Neural crest cell (in vitro differentiated cells): Measurements from ENCODE around the gene DTX3. TPM values are rescaled to one million over a fixed set of nuclear protein-coding genes. Genes with fewer than 3 reads are reported as not detected.
A peak's percentile ranks its signal among the peaks of the same experiment; 100 is the strongest.
"Not testable (repeated sequence)": the region's sequence is repeated elsewhere in the genome, so short reads cannot be mapped to it uniquely, and the experiment has no call there.

Source experiments
- DNase-seq: peaks from one replicate; pipeline ENCODE4 v3.0.0; 2021; ENCODE audit warnings: low read depth, mixed read lengths, low spot score
- H3K27ac Mint-ChIP-seq: one replicate; pipeline ENCODE4 v1.8.0; 2021; ENCODE audit warnings: mild to moderate bottlenecking, mixed read lengths; ENCODE audit not compliant: unreplicated experiment
- H3K27me3 Mint-ChIP-seq: 2 replicates; pipeline ENCODE4 v1.8.0; 2021; ENCODE audit warnings: low read depth, mild to moderate bottlenecking, mixed read lengths
- H3K36me3 Mint-ChIP-seq: 2 replicates; pipeline ENCODE4 v1.8.0; 2021; ENCODE audit warnings: low read depth, mild to moderate bottlenecking, mixed read lengths
- H3K4me1 Mint-ChIP-seq: 2 replicates; pipeline ENCODE4 v1.8.0; 2021; ENCODE audit warnings: mixed read lengths
- H3K4me3 Mint-ChIP-seq: one replicate; pipeline ENCODE4 v1.8.0; 2021; ENCODE audit warnings: mild to moderate bottlenecking, mixed read lengths
- H3K9me3 Mint-ChIP-seq: 2 replicates; pipeline ENCODE4 v1.8.0; 2021; ENCODE audit warnings: mixed read lengths
- CTCF ChIP-seq: fragments of 200-600 bp; sonication (generic); conservative IDR thresholded peaks from 2 replicates; pipeline ENCODE4 v1.5.0; 2021; ENCODE audit warnings: antibody characterized with exemption, mild to moderate bottlenecking
- total RNA-seq: library from RNA; stranded (reverse); gene quantifications from 2 replicates; pipeline ENCODE4 v1.2.1, GENCODE V29; 2021

Gene DTX3
- total RNA-seq, 1 donor from 2014 or later = 74.7 TPM

DNA sequence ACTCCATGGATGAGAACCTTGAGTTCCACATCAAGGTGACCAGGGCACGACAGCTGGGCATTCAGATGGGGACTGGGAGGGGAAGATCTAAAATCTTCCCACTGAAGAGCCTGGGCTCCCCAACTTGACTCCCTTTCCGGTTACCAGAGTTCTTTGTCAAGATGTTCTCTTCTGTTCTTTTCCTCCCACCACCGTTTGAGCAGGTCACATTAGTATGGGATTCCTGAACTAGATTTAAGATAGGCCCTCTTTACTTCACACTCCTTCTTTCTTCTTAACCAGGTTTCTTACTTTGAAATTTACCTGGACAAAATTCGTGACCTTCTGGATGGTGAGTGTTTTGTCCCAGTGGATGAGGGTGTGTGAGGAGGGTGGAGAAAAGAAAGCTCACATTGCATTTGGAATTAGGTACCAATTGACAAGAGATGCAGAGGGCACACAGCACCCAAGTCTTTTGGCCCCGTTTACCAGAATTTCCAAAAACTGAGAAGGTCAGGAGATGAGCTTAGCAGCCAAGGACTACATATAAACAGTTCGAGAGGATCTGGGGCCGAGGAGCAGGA, 40.4 kb upstream of the DTX3 start:
- H3K4me3 Mint-ChIP-seq = no peak overlapping the region
- H3K27ac Mint-ChIP-seq = no peak overlapping the region
- peaks cover 25% of the 10 kb centered on the region for H3K27me3 Mint-ChIP-seq
- DNase-seq = no peak
- no peaks in the 10 kb centered on the region for H3K9me3 Mint-ChIP-seq
- H3K4me1 Mint-ChIP-seq = no peaks in the 10 kb centered on the region
- peaks cover 9% of the 10 kb centered on the region for H3K36me3 Mint-ChIP-seq
- TF ChIP-seq CTCF = no peak

- Mint-ChIP-seq H3K27ac (no peak overlapping the region), H3K27me3 (peaks cover 9% of the 10 kb centered on the region), H3K9me3 (no peaks in the 10 kb centered on the region), H3K36me3 (peaks cover 9% of the 10 kb centered on the region), H3K4me1 (no peaks in the 10 kb centered on the region), H3K4me3 (no peak overlapping the region)
- DNase-seq = no peak
- no peak for TF ChIP-seq CTCF
These were observed 35.8 kb upstream of the DTX3 start for GRCh38 chr12:57568838-57569237.

- Mint-ChIP-seq H3K4me3 (no peak overlapping the region), H3K9me3 (no peaks in the 10 kb centered on the region), H3K4me1 (no peaks in the 10 kb centered on the region), H3K36me3 (peaks cover 3% of the 10 kb centered on the region), H3K27ac (peak overlapping the region; percentile 63), H3K27me3 (peaks cover under 1% of the 10 kb centered on the region)
- no peak for DNase-seq
- no peak for TF ChIP-seq CTCF
These were observed 34.8 kb upstream of the DTX3 start for GRCh38 chr12:57569858-57570257.

DNA sequence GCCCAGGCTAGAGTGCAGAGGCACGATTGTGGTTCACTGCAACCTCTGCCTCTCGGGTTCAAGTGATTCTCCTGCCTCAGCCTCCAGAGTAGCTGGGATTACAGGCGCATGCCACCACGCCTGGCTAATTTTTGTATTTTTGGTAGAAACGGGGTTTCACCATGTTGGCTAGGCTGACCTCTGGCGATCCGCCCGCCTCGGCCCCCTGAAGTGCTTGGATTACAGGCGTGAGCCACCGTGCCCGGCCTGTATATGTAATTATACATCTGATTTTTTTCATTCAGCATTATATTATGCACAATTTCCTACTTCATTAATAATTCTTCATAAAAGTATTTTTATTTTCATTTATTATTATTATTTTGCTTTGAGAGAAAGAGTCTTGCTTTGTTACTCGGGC, 34.2 kb upstream of the DTX3 start:
- not testable (repeated sequence) for H3K9me3 Mint-ChIP-seq, H3K27ac Mint-ChIP-seq, DNase-seq, H3K4me1 Mint-ChIP-seq, H3K36me3 Mint-ChIP-seq, H3K27me3 Mint-ChIP-seq, H3K4me3 Mint-ChIP-seq

DNA sequence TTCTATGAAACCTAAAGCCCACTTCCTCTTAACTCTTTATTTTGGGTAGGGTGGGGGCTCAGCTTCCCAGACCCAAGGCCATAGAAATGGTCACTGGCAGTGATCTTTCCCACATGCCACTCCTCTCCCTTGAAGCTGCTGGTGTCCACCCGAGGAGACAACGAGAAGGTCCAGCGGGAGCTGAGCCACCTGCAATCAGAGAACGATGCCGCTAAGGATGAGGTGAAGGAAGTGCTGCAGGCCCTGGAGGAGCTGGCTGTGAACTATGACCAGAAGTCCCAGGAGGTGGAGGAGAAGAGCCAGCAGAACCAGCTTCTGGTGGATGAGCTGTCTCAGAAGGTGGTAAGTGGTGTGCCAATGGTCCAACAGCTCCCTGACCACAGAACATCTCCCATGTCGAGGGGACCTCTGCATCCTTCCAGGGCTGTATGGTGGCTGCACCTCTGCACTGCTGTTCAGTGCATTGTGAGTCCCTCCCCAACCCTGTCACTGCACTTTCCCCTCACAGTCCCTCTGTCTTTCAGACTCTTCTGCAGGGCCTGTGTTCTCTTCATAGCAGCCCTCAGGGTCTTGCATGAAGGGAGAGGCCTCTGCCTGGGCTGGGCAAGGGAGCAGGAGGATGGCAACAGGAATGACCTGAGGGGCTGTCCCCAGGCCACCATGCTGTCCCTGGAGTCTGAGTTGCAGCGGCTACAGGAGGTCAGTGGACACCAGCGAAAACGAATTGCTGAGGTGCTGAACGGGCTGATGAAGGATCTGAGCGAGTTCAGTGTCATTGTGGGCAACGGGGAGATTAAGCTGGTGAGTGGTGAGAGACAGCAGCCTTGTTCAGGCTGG, 32.5 kb upstream of the DTX3 start:
- no peak overlapping the region for H3K4me3 Mint-ChIP-seq
- H3K27ac Mint-ChIP-seq = peak overlapping the region; percentile 46
- no peaks in the 10 kb centered on the region for H3K27me3 Mint-ChIP-seq
- no peaks in the 10 kb centered on the region for H3K9me3 Mint-ChIP-seq
- TF ChIP-seq CTCF = no peak
- no peak for DNase-seq
- no peaks in the 10 kb centered on the region for H3K4me1 Mint-ChIP-seq
- H3K36me3 Mint-ChIP-seq = peaks cover 3% of the 10 kb centered on the region

GRCh38 chr12:57574795-57575194, 29.8 kb upstream of the DTX3 start:
- Mint-ChIP-seq H3K27me3 (no peaks in the 10 kb centered on the region), H3K9me3 (no peaks in the 10 kb centered on the region), H3K4me1 (no peaks in the 10 kb centered on the region), H3K36me3 (no peaks in the 10 kb centered on the region), H3K27ac (no peak overlapping the region), H3K4me3 (no peak overlapping the region)
- no peak for TF ChIP-seq CTCF
- no peak for DNase-seq
